Endothelial cell of umbilical vein (primary cell): ENCODE data around the gene TSHZ1. TPM values are rescaled to one million over a fixed set of nuclear protein-coding genes. Genes with fewer than 3 reads are reported as not detected.
A peak's percentile ranks its signal among the peaks of the same experiment; 100 is the strongest.

ENCODE experiments used
- BruUV-seq: library from RNA; stranded (reverse); fragments of 400-500 nt; replicated peaks from 2 replicates; lab custom pipeline; 2021; lab: Mats Ljungman, UMichigan
- CTCF ChIA-PET: fragments of 300-600, 350-600 bp; sonication (Branson Sonifier 250); formaldehyde crosslinking; loops from one replicate; lab custom pipeline; 2021; ENCODE audit warnings: antibody characterized with exemption, inconsistent platforms; lab: Charles Lee
- POLR2A ChIA-PET: fragments of 300-600, 350-600 bp; sonication (Branson Sonifier 250); formaldehyde crosslinking; loops from one replicate; lab custom pipeline; 2021; ENCODE audit warnings: antibody characterized with exemption, inconsistent platforms; lab: Charles Lee
- DNase-seq: peaks from one replicate; pipeline ENCODE4 v3.0.0-alpha.2; 2011; ENCODE audit warnings: low read depth, low spot score
- FAIRE-seq: peaks from 2 replicates; lab custom pipeline; 2011; peaks lifted over from hg19 to GRCh38; lab: Jason Lieb, UNC
- H2AFZ ChIP-seq: 2 replicates; pipeline ENCODE4 v1.6.0; 2012; ENCODE audit warnings: low read depth, low read length, control low read depth, inconsistent platforms
- H3K27ac ChIP-seq: 2 replicates; pipeline ENCODE4 v1.5.1; 2011; ENCODE audit warnings: low read depth, mild to moderate bottlenecking, control low read depth, low read length, moderate library complexity; ENCODE audit not compliant: insufficient read depth
- H3K27me3 ChIP-seq, 2 experiments: 2 replicates each; pipeline versions ENCODE4 v1.6.0 to v1.6.1; 2011; ENCODE audit warnings: low read length in 2 of 2, mixed read lengths in 1 of 2; ENCODE audit not compliant: control insufficient read depth in 2 of 2, insufficient read depth in 2 of 2
- H3K36me3 ChIP-seq, 2 experiments: 2 replicates in 1 of 2; 3 replicates in 1 of 2; pipeline ENCODE4 v1.5.1; 2011; ENCODE audit warnings: low read length in 2 of 2, mild to moderate bottlenecking in 1 of 2, moderate library complexity in 1 of 2; ENCODE audit not compliant: control insufficient read depth in 2 of 2, insufficient read depth in 2 of 2; ENCODE audit errors: extremely low read depth in 1 of 2
- H3K4me1 ChIP-seq: 3 replicates; pipeline ENCODE4 v1.5.1; 2011; ENCODE audit warnings: mild to moderate bottlenecking, low read length; ENCODE audit not compliant: control insufficient read depth, insufficient read depth; ENCODE audit errors: extremely low read depth
- H3K4me2 ChIP-seq: 2 replicates; pipeline ENCODE4 v1.6.1; 2011; ENCODE audit warnings: low read length, control low read depth, mixed read lengths; ENCODE audit not compliant: insufficient read depth
- H3K4me3 ChIP-seq, 3 experiments: fragments of 200-600 bp in 1 of 3; sonication (generic), shearing (Covaris generic) in 1 of 3; replicated peaks in 1 of 3; 2 replicates each; pipeline ENCODE4 v1.5.1; 2011 to 2016; ENCODE audit warnings: control low read depth in 3 of 3, low read length in 3 of 3, mild to moderate bottlenecking in 2 of 3, inconsistent platforms in 1 of 3, low read depth in 1 of 3, moderate library complexity in 1 of 3; ENCODE audit not compliant: insufficient read depth in 1 of 3
- H3K79me2 ChIP-seq: 2 replicates; pipeline ENCODE4 v1.6.0; 2012; ENCODE audit warnings: low read length, inconsistent platforms; ENCODE audit not compliant: control insufficient read depth, insufficient read depth
- H3K9ac ChIP-seq: replicated peaks from 2 replicates; pipeline ENCODE3; 2011; ENCODE audit warnings: low read length, control low read depth; ENCODE audit not compliant: insufficient read depth; ENCODE audit errors: extremely low read depth
- H3K9me1 ChIP-seq: replicated peaks from 3 replicates; pipeline ENCODE4 v1.6.0; 2011; ENCODE audit warnings: mild to moderate bottlenecking, low read length; ENCODE audit not compliant: control insufficient read depth, insufficient read depth; ENCODE audit errors: extremely low read depth
- H3K9me3 ChIP-seq: replicated peaks from 2 replicates; pipeline ENCODE4 v1.5.1; 2012; ENCODE audit warnings: low read length, inconsistent platforms; ENCODE audit not compliant: control insufficient read depth, insufficient read depth
- H4K20me1 ChIP-seq: replicated peaks from 2 replicates; pipeline ENCODE3; 2011; ENCODE audit warnings: mild to moderate bottlenecking, low read length; ENCODE audit not compliant: control insufficient read depth, insufficient read depth; ENCODE audit errors: extremely low read depth
- EZH2 ChIP-seq: IDR thresholded peaks from 2 replicates; pipeline ENCODE4 v1.6.1; 2012; ENCODE audit warnings: borderline replicate concordance, low read depth, mild to moderate bottlenecking, moderate library complexity, low read length, inconsistent platforms; ENCODE audit not compliant: severe bottlenecking
- FOS ChIP-seq: IDR thresholded peaks from 2 replicates; pipeline ENCODE4 v1.6.1; 2011; ENCODE audit warnings: mild to moderate bottlenecking, low read length, moderate library complexity, borderline replicate concordance; ENCODE audit not compliant: insufficient read depth
- GATA2 ChIP-seq: IDR thresholded peaks from 2 replicates; pipeline ENCODE4 v1.7.0; 2011; ENCODE audit warnings: low read depth, mild to moderate bottlenecking, moderate library complexity, mixed read lengths, low read length; ENCODE audit not compliant: insufficient read length, insufficient read depth
- JUN ChIP-seq: IDR thresholded peaks from 2 replicates; pipeline ENCODE4 v1.6.1; 2011; ENCODE audit warnings: borderline replicate concordance, low read depth; ENCODE audit not compliant: insufficient read length, insufficient read depth
- MYC ChIP-seq: IDR thresholded peaks from one replicate; pipeline ENCODE4 v1.6.1; 2011; ENCODE audit warnings: mild to moderate bottlenecking, low read depth, low read length
- POLR2A ChIP-seq: IDR thresholded peaks from 2 replicates; pipeline ENCODE4 v1.6.1; 2012; ENCODE audit warnings: low read depth, mild to moderate bottlenecking, control low read depth, low read length
- POLR2AphosphoS5 ChIP-seq: IDR thresholded peaks from 2 replicates; pipeline ENCODE4 v1.6.1; 2012; ENCODE audit warnings: low read depth, mild to moderate bottlenecking, control low read depth, low read length, moderate library complexity; ENCODE audit not compliant: insufficient read depth
- dilution Hi-C: fragments of 300-500 bp; cut with MboI; formaldehyde crosslinking; loops from one replicate; pipeline ENCODE4 v1.15.0; 2019; ENCODE audit warnings: low sequenced_read_pairs; ENCODE audit not compliant: extremely low pct_ligation_motif_present
- intact Hi-C: fragments of 100-400 bp; cut with micrococcal nuclease; formaldehyde crosslinking; loops from one replicate; pipeline ENCODE4 v1.10.0; 2022
- polyA plus RNA-seq, 4 experiments: library from polyadenylated mRNA; depleted of rRNA in 3 of 4; stranded (reverse) in 3 of 4; unstranded in 1 of 4; fragments of >200 nt; gene quantifications; 2 replicates each; pipeline versions ENCODE4 v1.2.1 to v1.2.3, GENCODE V29; 2011 to 2012; ENCODE audit warnings: missing spikeins in 1 of 4
- total RNA-seq: library from RNA; stranded (reverse); gene quantifications from 2 replicates; pipeline ENCODE4 v1.2.3, GENCODE V29; 2021
- TF ChIP-seq, protein P1 (sequence below): IDR thresholded peaks from 2 replicates; pipeline ENCODE4 v1.6.1; 2011; ENCODE audit not compliant: insufficient read depth, insufficient read length
- TF ChIP-seq, protein P2 (sequence below), 2 donors: IDR thresholded peaks; 1 replicate in 1 of 2; 2 replicates in 1 of 2; pipeline ENCODE4 v1.5.1; 2011; ENCODE audit warnings: low read length in 2 of 2, mild to moderate bottlenecking in 2 of 2, moderate library complexity in 2 of 2, control low read depth in 1 of 2, inconsistent platforms in 1 of 2, low read depth in 1 of 2; ENCODE audit not compliant: insufficient read depth in 1 of 2; ENCODE audit errors: extremely low read depth in 1 of 2

The TSHZ1 gene
- total and polyA plus RNA-seq, 2 donors (not counting 3 experiments of a cell fraction or from before 2014, with no cell fraction given) = 4.2 to 10.2 TPM

DNA sequence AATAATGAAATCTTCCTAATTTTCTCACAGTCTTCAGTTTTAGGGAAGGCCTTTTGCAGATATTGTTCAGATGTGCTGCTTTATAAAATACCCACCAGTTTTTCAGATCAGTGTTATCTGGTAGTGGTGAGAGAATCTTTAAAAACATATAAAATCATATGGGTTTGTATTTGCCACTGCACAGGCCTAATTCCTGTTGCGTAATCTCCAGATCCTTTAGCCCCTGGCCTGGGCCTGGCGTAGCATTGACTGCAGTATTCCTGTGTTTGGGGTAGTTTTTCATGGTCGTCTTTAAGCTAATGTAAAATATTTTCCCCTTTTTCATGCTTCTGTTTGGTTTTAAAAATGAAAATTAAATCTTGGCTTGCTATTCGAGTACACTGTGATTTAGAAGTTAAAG is 43.2 kb downstream of the TSHZ1 start:
- dilution Hi-C loops = no loop called here
- ChIA-PET CTCF (no interaction called here), POLR2A (no interaction called here)
- H2AFZ ChIP-seq = no peak overlapping the region
- H3K4me2 ChIP-seq = no peak overlapping the region
- no peaks in the 10 kb centered on the region for H3K9me3 ChIP-seq
- no peak overlapping the region for H3K9ac ChIP-seq
- no peak for TF ChIP-seq MYC
- no peaks in the 10 kb centered on the region for H3K27me3 ChIP-seq
- peak; percentile 23 for DNase-seq
- no TSS peak for BruUV-seq
- no peak overlapping the region for H3K4me3 ChIP-seq
- H3K4me1 ChIP-seq = peaks cover 13% of the 10 kb centered on the region
- H3K9me1 ChIP-seq = no peaks in the 10 kb centered on the region
- no peaks in the 10 kb centered on the region for H3K36me3 ChIP-seq
- intact Hi-C loops = no loop called here
- no peaks in the 10 kb centered on the region for H4K20me1 ChIP-seq
- H3K79me2 ChIP-seq = peaks cover 9% of the 10 kb centered on the region
- no peak overlapping the region for H3K27ac ChIP-seq
- FAIRE-seq = no peak

DNA sequence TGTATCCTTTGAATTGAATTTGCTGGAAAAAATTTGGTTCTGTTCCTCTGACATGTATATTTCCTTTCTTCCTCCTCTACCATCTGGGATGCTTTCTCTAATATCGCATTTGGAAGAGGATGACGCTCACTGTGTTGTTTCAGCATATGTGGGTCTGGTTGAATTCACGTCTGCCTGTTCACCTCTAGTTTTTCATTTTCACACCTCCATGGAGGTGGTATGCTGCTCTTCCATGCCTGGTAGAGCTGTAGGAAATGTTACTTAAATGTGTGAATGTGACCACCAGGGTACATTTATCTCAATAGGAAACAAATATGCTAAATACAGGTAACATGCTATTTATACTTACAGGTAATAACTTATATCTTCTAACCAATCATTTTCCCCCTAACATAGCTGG is 44.5 kb downstream of the TSHZ1 start:
- Histone ChIP-seq H3K4me1 (peaks cover 13% of the 10 kb centered on the region), H2AFZ (no peak overlapping the region), H3K36me3 (no peaks in the 10 kb centered on the region), H3K9me3 (no peaks in the 10 kb centered on the region), H3K9me1 (no peaks in the 10 kb centered on the region), H3K4me2 (no peak overlapping the region), H3K27me3 (no peaks in the 10 kb centered on the region), H3K9ac (no peak overlapping the region), H4K20me1 (no peaks in the 10 kb centered on the region), H3K4me3 (no peak overlapping the region), H3K79me2 (peaks cover 3% of the 10 kb centered on the region), H3K27ac (no peak overlapping the region)
- FAIRE-seq (no peak), DNase-seq (no peak)
- dilution Hi-C loops = no loop called here
- CTCF ChIA-PET = interaction anchor here (1.1 to 1.2 kb wide), 2 partner anchors 9 to 12 kb away, joined by 4 to 6 read pairs; no protein-coding TSS in a partner anchor
- POLR2A ChIA-PET = no interaction called here
- intact Hi-C loops = no loop called here
- no TSS peak for BruUV-seq
- TF ChIP-seq MYC (no peak), JUN (no peak), GATA2 (no peak), FOS (no peak), POLR2A (no peak), POLR2AphosphoS5 (no peak), EZH2 (no peak)
- TF ChIP-seq, protein P1, sequence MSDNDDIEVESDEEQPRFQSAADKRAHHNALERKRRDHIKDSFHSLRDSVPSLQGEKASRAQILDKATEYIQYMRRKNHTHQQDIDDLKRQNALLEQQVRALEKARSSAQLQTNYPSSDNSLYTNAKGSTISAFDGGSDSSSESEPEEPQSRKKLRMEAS = no peak
- TF ChIP-seq, protein P2, sequence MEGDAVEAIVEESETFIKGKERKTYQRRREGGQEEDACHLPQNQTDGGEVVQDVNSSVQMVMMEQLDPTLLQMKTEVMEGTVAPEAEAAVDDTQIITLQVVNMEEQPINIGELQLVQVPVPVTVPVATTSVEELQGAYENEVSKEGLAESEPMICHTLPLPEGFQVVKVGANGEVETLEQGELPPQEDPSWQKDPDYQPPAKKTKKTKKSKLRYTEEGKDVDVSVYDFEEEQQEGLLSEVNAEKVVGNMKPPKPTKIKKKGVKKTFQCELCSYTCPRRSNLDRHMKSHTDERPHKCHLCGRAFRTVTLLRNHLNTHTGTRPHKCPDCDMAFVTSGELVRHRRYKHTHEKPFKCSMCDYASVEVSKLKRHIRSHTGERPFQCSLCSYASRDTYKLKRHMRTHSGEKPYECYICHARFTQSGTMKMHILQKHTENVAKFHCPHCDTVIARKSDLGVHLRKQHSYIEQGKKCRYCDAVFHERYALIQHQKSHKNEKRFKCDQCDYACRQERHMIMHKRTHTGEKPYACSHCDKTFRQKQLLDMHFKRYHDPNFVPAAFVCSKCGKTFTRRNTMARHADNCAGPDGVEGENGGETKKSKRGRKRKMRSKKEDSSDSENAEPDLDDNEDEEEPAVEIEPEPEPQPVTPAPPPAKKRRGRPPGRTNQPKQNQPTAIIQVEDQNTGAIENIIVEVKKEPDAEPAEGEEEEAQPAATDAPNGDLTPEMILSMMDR (IDR thresholded peaks at IDR 0.05; ENCODE audit: extremely low read depth in 1 of 2, insufficient read depth in 1 of 2, low read depth in 1 of 2, low read length in 2 of 2) = no peak
